SHP77 treated with DMSO at 0.1 percent for 48 hours (cell line): ENCODE data around the gene RIMKLA.

Source experiments
- DNase-seq: peaks from one replicate; lab custom pipeline; 2025; lab: John Stamatoyannopoulos, UW

Gene RIMKLA

GRCh38 chr1:42370876-42371549, 9.6 kb upstream of the RIMKLA start:
- no peak for DNase-seq

GRCh38 chr1:42372796-42373195, 7.8 kb upstream of the RIMKLA start:
- DNase-seq: no peak

DNA sequence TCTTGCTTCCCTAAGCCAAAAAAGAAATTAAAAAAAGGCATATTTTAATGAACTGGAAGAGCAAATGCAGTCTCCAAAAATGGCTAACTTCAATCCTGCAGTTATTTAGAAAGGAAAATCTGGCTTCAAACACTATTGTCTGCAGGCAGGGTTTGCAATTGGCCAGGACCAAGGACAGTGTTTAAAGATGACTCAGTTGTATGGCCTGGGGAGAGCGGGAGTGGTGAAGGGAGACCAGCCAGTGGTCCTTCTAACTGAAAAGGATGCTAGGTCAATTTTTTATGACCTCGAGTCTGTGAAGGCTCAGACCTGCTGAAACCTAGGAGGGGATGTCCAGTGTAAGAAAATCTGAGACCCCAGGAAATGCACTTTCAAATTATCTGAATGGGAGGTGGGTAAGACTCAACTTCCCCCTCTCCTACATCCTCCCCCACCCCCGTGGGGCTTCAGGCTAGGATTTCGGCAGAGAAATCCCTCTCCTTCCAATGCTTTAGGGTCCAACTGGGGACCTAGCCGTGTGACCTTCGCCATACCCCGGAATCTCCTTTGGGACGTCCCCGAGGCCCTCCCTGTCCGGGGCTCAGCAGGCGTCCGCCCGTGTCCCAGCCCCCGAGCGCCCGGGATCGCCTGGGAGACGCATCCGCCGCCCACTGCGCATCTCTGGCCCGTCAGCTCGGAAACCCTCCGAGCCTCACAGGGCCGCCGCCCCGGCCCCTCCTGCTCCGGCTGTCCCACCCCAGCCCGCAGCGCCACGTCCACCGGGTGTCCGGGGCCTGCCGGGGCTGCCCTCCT, 602 bp upstream of the RIMKLA start:
- DNase-seq: no peak

DNA sequence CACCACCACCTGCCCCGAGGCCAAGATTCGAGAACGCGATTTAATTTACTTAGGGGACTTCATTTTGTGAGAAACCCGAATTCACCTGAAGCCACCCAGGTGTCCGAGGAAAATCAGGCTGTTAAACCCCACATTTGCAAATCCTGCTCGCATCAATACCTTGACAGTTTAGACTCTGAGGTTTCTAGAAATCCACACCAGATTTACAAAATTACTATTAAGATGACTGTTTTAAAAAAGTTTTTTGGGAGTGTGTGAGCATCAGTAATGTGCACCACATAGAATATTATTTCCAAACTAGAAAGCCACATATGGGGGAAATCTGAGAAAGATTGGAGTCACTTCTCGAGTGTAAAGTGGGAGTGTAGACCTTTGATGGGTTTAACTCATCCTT, 685 bp downstream of the RIMKLA start:
- DNase-seq: no peak

GRCh38 chr1:42385283-42385682, 4.7 kb downstream of the RIMKLA start:
- no peak for DNase-seq

- no peak for DNase-seq
Observed at GRCh38 chr1:42386051-42386450, 5.5 kb downstream of the RIMKLA start.

GRCh38 chr1:42392255-42392654, 11.7 kb downstream of the RIMKLA start:
- peak; percentile 13 for DNase-seq

DNA sequence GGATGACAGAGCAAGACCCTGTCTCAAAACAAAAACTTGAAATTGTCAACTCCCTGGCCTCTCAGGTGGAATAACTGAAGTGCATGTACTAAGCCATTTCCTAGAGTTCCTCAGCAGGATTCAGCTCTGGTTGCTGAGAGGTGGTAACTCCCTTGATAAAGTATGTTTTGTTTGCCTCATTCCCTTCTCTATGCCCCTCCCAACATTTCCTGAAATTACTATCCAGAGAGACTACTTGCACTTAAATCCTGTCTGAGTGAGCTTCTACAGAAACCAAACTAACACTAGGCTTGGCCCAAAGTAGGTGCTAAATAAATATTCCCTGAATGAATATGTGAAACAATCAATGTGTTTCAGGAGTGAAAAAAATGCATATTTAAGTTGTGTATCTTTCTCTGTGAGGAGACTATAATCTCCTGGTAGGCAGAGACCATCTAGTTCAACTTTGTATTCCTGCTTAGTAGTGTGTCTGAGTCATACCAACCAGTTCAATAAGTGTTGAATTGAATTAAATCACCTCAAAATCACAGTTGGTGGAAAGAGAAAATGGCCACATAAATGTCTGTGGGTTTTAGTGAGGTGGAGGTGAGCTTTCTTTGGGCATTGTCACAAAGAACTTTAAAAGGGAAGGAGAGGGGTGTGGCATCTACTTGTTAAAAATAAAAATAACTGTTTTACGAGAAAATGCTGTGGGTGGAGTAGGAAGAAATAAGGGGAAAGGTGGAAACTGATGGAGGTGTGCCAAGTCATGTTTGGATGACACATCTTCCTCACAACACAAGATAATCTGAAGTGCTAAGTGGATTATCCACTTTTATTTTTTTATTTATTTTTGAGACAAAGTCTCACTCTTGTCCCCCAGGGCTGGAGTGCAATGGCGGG, 12.6 kb downstream of the RIMKLA start:
- no peak for DNase-seq

GRCh38 chr1:42399315-42400100, 18.9 kb downstream of the RIMKLA start:
- no peak for DNase-seq

DNA sequence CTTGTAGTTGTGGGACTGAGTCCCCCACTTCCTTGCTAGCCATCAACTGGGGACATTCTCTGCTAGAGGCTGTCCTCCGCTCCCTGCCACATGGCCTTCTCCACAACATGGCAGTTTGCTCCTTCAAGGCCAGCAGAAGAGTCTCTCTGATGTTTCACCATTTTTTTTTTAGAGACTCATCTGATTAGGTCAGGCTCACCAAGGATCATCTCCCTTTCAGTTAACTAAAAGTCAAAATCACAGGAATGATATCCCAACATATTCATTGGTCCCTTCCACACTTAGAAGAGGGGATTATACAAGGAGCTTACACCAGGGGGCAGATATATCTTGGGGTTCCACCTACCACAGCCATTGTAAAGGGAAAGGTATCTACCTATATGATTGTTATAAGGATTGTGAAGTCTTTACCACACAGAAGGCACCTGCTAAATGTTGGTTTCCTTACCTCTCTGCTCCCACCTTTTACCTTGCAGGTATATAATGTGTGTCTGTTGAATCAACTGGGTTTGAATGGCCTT, 23.3 kb downstream of the RIMKLA start:
- DNase-seq: no peak

GRCh38 chr1:42414551-42415496, 34.2 kb downstream of the RIMKLA start:
- DNase-seq: no peak

DNA sequence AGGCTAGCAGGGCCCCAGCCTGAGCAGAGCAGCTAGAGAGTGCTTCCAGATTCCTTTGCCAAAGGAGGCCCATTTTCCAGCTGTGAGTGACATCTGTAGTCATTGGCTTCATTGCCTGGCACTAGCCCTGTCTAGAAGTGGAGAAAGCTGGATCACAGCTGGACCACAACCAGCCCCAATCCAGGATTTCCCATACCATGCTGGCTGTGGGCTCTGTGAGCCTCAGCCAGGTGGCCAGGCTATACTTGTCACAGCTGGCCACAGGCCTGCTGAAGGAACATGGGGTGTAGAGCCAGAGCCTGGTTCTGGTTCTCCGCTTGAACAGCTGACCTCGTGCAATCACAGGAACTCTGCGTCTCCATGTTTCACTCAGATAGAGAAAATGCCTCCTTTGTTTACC, 36.6 kb downstream of the RIMKLA start:
- no peak for DNase-seq

- no peak for DNase-seq
Observed at GRCh38 chr1:42418516-42418915, 37.9 kb downstream of the RIMKLA start.

GRCh38 chr1:42419126-42419821, 38.7 kb downstream of the RIMKLA start:
- DNase-seq: peak; percentile 3

- DNase-seq: no peak
Observed at GRCh38 chr1:42420121-42420520, 39.5 kb downstream of the RIMKLA start.

- peak; percentile 92 for DNase-seq
Observed at GRCh38 chr1:42420911-42421585, 40.5 kb downstream of the RIMKLA start.

- no peak for DNase-seq
Observed at GRCh38 chr1:42422737-42423136, 42.1 kb downstream of the RIMKLA start.

- DNase-seq: peak; percentile 26
Observed at GRCh38 chr1:42423681-42424080, 43.1 kb downstream of the RIMKLA start.

DNA sequence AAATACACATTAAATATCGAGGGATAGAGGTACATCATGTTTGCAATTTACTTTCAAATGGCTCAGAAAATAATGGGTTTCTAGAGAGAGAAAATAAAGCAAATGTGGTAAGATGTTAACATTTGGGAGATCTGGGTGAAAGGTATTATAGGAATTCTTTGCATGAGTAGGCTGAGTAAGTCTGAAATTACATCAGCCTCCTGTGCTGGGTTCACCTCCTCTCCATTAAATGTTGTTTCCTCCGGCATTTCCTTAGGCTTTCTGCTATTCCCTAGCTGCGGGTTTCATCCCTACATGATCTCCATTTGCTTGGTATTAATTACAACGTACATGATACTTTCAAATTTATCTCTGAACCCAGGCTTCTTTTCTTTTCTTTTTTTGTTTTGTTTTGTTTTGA, 43.6 kb downstream of the RIMKLA start:
- no peak for DNase-seq
